Suprapubic skin (tissue), 4 donors: Measurements from ENCODE around the gene PRXL2C. TPM values are rescaled to one million over a fixed set of nuclear protein-coding genes. Genes with fewer than 3 reads are reported as not detected.
A peak's percentile ranks its signal among the peaks of the same experiment; 100 is the strongest.

Experiments
- DNase-seq, 2 donors: peaks; one replicate each; pipeline ENCODE4 v3.0.0-alpha.2; 2019; ENCODE audit warnings: low spot score in 2 of 2
- H3K27ac ChIP-seq: fragments of 200-600 bp; sonication (generic); one replicate; pipeline ENCODE4 v1.5.1; 2019
- H3K27me3 ChIP-seq: fragments of 200-600 bp; sonication (generic); one replicate; pipeline ENCODE4 v1.5.1; 2019
- H3K36me3 ChIP-seq: fragments of 200-600 bp; sonication (generic); one replicate; pipeline ENCODE4 v1.5.1; 2019
- H3K4me1 ChIP-seq: fragments of 200-600 bp; sonication (generic); one replicate; pipeline ENCODE4 v1.5.1; 2019
- H3K4me3 ChIP-seq: fragments of 200-600 bp; sonication (generic); one replicate; pipeline ENCODE4 v1.5.1; 2019; ENCODE audit warnings: mild to moderate bottlenecking
- H3K9me3 ChIP-seq: fragments of 200-600 bp; sonication (generic); one replicate; pipeline ENCODE4 v1.5.1; 2019
- EP300 ChIP-seq: sonication (generic); formaldehyde crosslinking; IDR thresholded peaks from one replicate; pipeline ENCODE4 v1.6.1; 2017; ENCODE audit warnings: antibody characterized with exemption
- POLR2A ChIP-seq, 2 donors: fragments of 450-650 bp; IDR thresholded peaks; one replicate each; pipeline ENCODE4 v1.6.1; 2017; ENCODE audit warnings: antibody characterized with exemption in 2 of 2, mild to moderate bottlenecking in 2 of 2, moderate library complexity in 2 of 2
- POLR2AphosphoS5 ChIP-seq, 3 donors: sonication (generic); formaldehyde crosslinking; IDR thresholded peaks; one replicate each; pipeline ENCODE4 v1.6.1; 2017; ENCODE audit warnings: antibody characterized with exemption in 3 of 3
- WGBS: methylation state at CpG from one replicate; pipeline ENCODE4 v1.1.5; 2018; 5-methylcytosine and 5-hydroxymethylcytosine counted together
- total RNA-seq, 4 donors: library from RNA; depleted of rRNA; stranded (reverse); fragments of >200 nt; gene quantifications; one replicate each; pipeline ENCODE4 v1.1.0, GENCODE V29; 2016
- TF ChIP-seq, protein P1 (sequence below), 2 donors: fragments of 200-600 bp in 1 of 2; fragments of 450-650 bp in 1 of 2; sonication (generic) in 1 of 2; IDR thresholded peaks; one replicate each; pipeline ENCODE4 v1.5.1; 2016 to 2019; ENCODE audit warnings: antibody characterized with exemption in 2 of 2, mild to moderate bottlenecking in 1 of 2, moderate library complexity in 1 of 2

The PRXL2C gene
- total RNA-seq, 4 donors from 2014 or later: 11.2 to 16.0 (median 13.6) TPM

DNA sequence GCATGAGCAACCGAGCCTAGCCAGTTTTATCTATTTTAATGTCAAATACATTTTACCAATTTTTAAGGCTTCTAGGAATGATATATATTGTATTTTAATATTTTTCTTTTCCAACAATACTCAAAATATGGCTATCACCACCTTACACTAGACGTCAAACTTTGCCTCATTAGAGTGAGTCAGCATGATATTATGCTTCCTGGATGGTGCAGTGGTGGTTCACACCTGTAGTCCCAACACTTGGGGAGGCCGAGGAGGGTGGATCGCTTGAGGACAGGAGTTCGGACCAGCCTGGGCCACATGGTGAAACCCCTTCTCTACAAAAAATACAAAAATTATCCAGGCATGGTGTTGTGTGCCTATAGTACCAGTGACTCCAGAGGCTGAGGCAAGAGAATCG is 28.2 kb downstream of the PRXL2C start:
- TF ChIP-seq POLR2A (IDR thresholded peaks at IDR 0.05) (no peak), EP300 (no peak), POLR2AphosphoS5 (IDR thresholded peaks at IDR 0.05) (no peak)
- TF ChIP-seq, protein P1, sequence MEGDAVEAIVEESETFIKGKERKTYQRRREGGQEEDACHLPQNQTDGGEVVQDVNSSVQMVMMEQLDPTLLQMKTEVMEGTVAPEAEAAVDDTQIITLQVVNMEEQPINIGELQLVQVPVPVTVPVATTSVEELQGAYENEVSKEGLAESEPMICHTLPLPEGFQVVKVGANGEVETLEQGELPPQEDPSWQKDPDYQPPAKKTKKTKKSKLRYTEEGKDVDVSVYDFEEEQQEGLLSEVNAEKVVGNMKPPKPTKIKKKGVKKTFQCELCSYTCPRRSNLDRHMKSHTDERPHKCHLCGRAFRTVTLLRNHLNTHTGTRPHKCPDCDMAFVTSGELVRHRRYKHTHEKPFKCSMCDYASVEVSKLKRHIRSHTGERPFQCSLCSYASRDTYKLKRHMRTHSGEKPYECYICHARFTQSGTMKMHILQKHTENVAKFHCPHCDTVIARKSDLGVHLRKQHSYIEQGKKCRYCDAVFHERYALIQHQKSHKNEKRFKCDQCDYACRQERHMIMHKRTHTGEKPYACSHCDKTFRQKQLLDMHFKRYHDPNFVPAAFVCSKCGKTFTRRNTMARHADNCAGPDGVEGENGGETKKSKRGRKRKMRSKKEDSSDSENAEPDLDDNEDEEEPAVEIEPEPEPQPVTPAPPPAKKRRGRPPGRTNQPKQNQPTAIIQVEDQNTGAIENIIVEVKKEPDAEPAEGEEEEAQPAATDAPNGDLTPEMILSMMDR (IDR thresholded peaks at IDR 0.05): no peak
- H3K27me3 ChIP-seq: no peaks in the 10 kb centered on the region
- H3K27ac ChIP-seq: no peak overlapping the region
- H3K4me1 ChIP-seq: no peaks in the 10 kb centered on the region
- no peak overlapping the region for H3K4me3 ChIP-seq
- no peak for DNase-seq
- no peaks in the 10 kb centered on the region for H3K9me3 ChIP-seq
- WGBS: 89% methylated on average over 6 of the region's 6 CpGs
- H3K36me3 ChIP-seq: no peaks in the 10 kb centered on the region

DNA sequence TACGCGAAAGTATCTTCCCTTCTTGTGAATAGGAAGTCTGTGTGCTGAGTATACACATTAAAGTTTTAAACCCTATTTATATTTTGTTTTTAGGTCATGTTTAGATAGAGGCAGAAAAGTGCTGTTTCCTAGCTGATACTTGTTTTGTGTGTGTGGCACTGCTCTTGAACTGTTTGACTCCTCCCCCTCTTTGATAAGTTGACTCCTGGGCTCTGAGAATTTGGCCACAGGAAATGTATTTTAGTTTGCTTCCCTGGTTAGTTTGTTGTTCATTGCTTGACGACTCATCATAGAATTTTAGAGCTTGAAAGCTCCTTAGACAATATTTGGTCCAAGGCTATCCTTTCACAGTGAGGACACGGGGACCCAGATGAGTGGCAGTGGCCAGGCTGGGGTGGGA is 33.5 kb downstream of the PRXL2C start:
- H3K36me3 ChIP-seq: no peaks in the 10 kb centered on the region
- no peaks in the 10 kb centered on the region for H3K27me3 ChIP-seq
- H3K9me3 ChIP-seq: no peaks in the 10 kb centered on the region
- H3K4me1 ChIP-seq: peaks cover 19% of the 10 kb centered on the region
- no peak overlapping the region for H3K4me3 ChIP-seq
- WGBS: 84% methylated on average over 4 of the region's 4 CpGs
- H3K27ac ChIP-seq: no peak overlapping the region
- no peak for TF ChIP-seq POLR2AphosphoS5 (IDR thresholded peaks at IDR 0.05)
- DNase-seq: no peak

DNA sequence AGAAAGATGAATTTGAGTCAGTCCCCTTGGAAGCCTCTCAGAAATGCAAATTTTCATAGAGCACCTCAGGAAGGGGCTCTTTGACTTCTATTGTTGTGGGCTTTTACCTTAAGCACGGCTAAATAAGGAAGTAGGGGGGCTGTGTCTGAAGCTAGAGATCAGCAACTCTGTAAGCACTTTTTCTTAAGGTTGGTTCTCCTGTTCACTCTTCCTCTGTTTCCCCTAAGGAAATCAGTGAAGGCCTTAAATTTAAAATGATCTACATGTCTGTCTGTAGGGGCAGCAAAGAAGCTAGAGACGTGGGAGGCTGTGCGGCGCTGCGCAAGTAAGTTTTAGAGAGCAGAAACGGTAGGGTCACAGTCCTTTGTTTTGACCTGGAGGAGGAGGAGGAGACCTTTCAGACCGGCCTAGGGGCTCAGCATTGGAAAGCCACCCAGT is 34.3 kb downstream of the PRXL2C start:
- Histone ChIP-seq H3K27me3 (no peaks in the 10 kb centered on the region), H3K9me3 (no peaks in the 10 kb centered on the region), H3K27ac (no peak overlapping the region), H3K4me3 (no peak overlapping the region), H3K4me1 (peaks cover 19% of the 10 kb centered on the region), H3K36me3 (no peaks in the 10 kb centered on the region)
- TF ChIP-seq, protein P1 (IDR thresholded peaks at IDR 0.05): no peak
- TF ChIP-seq POLR2A (IDR thresholded peaks at IDR 0.05) (no peak), EP300 (no peak), POLR2AphosphoS5 (IDR thresholded peaks at IDR 0.05) (no peak)
- WGBS: 71% methylated on average over 7 of the region's 7 CpGs
- DNase-seq: no peak

DNA sequence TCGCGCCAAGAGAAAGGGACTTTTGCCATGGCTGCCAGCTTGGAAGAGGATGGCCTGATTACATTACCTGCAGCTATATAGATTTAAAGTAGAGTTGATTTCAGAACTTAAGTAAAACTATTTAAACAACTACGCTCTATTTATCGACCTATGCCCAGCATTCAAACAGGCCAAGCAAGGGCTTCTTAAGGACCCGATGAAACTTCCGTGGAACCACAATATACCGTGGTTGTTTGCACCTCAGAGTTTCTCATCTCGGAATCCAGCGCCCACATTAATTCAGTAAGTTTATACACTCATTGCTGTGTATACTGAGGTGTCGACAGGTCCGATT is 35.0 kb downstream of the PRXL2C start:
- Histone ChIP-seq H3K4me1 (peaks cover 19% of the 10 kb centered on the region), H3K27ac (no peak overlapping the region), H3K27me3 (no peaks in the 10 kb centered on the region), H3K9me3 (no peaks in the 10 kb centered on the region), H3K36me3 (no peaks in the 10 kb centered on the region), H3K4me3 (peak overlapping the region; percentile 82)
- no peak for DNase-seq
- WGBS: 56% methylated on average over 11 of the region's 11 CpGs
- no peak for TF ChIP-seq POLR2A (IDR thresholded peaks at IDR 0.05)

DNA sequence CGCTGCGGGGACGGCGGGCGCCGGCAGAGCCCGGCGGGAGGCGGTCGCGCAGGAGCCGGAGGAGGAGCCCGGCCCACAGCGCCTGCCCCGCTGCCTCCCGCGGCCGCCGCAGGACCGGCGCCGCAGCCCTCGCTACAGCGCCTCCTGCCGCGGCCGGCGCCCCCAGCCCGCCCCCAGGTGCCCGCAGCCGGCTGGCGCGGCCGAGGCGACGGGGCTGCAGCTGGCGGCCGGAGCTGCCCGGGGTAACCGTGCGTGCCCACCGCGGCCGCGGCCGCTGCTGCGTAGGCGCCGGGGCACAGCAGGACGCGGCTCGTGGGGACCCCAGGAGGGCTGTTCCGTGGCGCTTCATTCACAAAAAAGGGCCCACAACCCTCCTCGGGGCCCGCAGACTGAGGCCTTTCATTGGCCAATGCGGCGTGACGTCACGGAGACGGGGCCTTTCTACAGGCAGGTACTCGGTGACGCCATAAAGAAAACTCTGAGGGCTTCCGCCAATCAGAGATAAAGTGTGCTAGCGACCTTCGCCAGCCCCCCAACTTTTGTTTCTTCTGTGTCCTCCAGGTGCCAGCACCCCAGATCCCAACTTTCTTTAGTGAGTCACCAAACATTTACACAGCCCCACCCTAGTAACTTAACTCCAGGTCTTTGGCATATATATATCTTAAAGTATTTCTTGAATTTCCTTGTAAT is 35.5 kb downstream of the PRXL2C start, which contains the start of gene CDC14B:
CDC14B (minus strand) TSS at position 353 of the 690 bp plus-strand sequence. CDS start 465 bp downstream, outside the sequence.
- H3K9me3 ChIP-seq: no peaks in the 10 kb centered on the region
- peaks cover 19% of the 10 kb centered on the region for H3K4me1 ChIP-seq
- no peaks in the 10 kb centered on the region for H3K27me3 ChIP-seq
- DNase-seq: peak; percentile 92
- no peaks in the 10 kb centered on the region for H3K36me3 ChIP-seq
- TF ChIP-seq, protein P1 (IDR thresholded peaks at IDR 0.05): no peak
- TF ChIP-seq EP300 (no peak), POLR2AphosphoS5 (IDR thresholded peaks at IDR 0.05) (no peak), POLR2A (IDR thresholded peaks at IDR 0.05) (no peak)
- peak within 1 kb of the TSS; percentile 86 for H3K27ac ChIP-seq
- 3% methylated on average over 11 of the region's 66 CpGs for WGBS
- peak within 1 kb of the TSS; percentile 82 for H3K4me3 ChIP-seq

DNA sequence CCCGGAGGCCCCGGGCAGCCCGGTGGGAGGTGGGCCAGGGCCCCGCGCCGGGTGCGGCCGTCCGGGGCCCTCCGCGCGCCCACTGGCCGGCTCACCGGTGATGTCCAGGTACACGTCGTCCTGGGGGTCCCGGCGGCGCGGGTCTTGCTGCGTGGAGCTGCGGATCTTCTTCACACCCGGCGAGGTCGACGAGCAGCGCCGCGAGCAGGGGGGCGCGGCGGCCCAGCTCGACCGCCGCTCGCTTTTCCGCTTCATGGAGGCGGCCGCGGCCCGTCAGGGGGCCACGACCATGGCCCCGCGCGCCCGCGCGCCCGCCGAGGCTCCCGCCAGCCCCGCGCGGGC is 36.0 kb downstream of the PRXL2C start:
- H3K4me1 ChIP-seq: peaks cover 19% of the 10 kb centered on the region
- H3K27ac ChIP-seq: peak overlapping the region; percentile 86
- peak in 1 of 2 donors; percentile 62 for DNase-seq
- no peaks in the 10 kb centered on the region for H3K36me3 ChIP-seq
- WGBS: 0% methylated on average over 2 of the region's 54 CpGs
- H3K4me3 ChIP-seq: peak overlapping the region; percentile 82
- H3K9me3 ChIP-seq: no peaks in the 10 kb centered on the region
- no peak for TF ChIP-seq EP300
- TF ChIP-seq, protein P1 (IDR thresholded peaks at IDR 0.05): no peak
- H3K27me3 ChIP-seq: no peaks in the 10 kb centered on the region
